ENCODE measurements around the gene UPK3A. TPM values are rescaled to one million over a fixed set of nuclear protein-coding genes. Genes with fewer than 3 reads are reported as not detected.

Gene UPK3A
- total RNA-seq = not detected

DNA sequence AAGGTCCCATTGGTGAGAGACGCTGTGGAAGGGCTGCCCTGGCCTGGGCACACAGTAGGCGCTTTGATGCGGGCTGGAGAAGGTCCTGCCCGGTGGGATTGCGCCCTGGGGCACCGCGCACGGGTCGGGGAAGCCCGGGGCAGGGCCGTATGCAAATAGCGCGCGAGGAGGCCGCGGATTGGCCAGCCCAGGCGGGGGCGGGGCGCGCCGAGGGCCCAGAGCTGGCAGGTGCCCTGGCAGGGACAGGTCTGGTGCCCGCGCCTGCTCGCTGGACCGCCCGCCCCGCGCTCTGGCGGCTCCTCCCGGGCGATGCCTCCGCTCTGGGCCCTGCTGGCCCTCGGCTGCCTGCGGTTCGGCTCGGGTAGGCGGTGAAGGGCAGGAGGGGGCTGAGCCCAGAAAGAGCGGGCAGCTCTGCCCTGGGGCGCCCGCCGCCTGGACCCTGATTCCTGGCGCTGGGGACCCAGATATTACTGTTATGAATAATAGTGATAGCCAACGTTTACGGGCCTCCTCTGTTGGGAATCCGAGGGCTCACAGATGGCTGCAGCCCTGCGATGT lies at the start of gene UPK3A:
UPK3A (plus strand) TSS at position 245 of the 558 bp plus-strand sequence; CDS start at position 310, 65 bp downstream.
- H3K4me1 Mint-ChIP-seq (ENCODE audit: low read depth) = peaks cover 10% of the 10 kb centered on the region
- H3K4me3 Mint-ChIP-seq = peak within 1 kb of the TSS; percentile 38
- H3K9me3 Mint-ChIP-seq = no peaks in the 10 kb centered on the region
- CTCF ChIA-PET = no interaction called here
- intact Hi-C loops (cut with micrococcal nuclease) = loop anchor here (5.0 kb wide), 1 partner anchor 33 kb away; no protein-coding TSS in a partner anchor
- H3K27ac Mint-ChIP-seq = no peak within 1 kb of the TSS
- peak; percentile 62 for DNase-seq
- H3K36me3 Mint-ChIP-seq (ENCODE audit: low read depth) = no peaks in the 10 kb centered on the region
- H3K27me3 Mint-ChIP-seq (ENCODE audit: low read depth) = peaks cover 2% of the 10 kb centered on the region

DNA sequence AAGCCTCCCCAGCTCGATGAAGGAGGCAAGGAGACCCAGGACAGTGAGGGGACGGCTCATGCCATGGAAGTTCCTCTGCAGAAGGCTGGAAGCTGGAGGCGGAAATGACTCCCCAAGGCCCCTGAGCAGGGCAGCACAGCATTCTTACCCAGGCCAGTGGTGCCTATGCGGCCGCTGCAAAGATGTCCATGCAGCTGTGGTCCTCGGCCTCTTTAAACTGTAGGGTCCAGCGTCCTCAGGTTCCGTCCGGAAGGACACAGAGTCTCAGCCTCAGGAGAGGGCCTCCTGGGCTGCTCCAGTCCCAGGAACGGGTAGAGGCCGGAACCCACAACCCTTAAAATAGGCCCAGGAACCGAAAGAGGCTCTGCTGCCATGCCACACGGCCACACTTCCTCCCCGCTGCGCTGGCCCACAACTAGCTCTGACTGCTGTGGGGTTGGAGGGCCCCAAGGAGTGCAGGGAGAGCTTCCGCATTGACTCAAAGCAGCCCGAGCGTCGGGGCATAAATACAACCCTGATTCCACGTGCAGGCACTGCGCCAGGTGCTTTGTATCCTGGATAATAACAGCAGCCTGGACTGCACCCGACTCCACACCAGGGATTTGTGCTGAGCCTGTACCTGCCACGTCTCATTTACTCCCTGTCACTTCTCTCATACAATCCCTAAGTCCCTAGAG lies 49.5 kb upstream of the UPK3A start:
- Mint-ChIP-seq H3K9me3 (no peaks in the 10 kb centered on the region), H3K27me3 (ENCODE audit: low read depth) (no peaks in the 10 kb centered on the region), H3K4me1 (ENCODE audit: low read depth) (peaks cover 23% of the 10 kb centered on the region), H3K27ac (no peak overlapping the region), H3K4me3 (no peak overlapping the region), H3K36me3 (ENCODE audit: low read depth) (peaks cover 3% of the 10 kb centered on the region)
- intact Hi-C loops (cut with micrococcal nuclease) = no loop called here
- no peak for DNase-seq
- CTCF ChIA-PET = no interaction called here

DNA sequence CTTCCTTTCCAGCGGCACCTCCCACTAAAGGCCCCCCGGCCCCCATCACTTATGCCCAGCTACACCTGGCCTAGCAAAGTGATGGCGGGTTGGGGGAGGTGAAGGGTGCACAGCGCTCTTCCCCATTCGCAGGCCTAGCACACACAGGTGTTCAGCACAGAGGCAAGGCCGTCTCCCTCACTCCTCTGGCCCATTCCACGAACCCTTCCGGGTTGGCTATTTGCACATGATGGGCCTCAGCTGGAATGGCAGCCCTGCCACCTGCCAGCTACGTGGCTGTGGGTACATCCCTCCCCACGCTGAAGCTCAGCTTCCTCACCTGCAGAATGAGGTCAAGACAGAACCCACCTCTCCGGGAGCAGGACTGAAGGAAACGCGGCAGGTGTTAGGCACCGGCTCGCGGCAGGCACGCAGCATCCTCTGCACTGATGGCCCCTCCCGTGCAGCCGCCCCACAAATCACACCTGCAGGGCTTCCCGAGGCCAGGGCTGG lies 48.9 kb upstream of the UPK3A start:
- CTCF ChIA-PET = no interaction called here
- Mint-ChIP-seq H3K27ac (no peak overlapping the region), H3K9me3 (no peaks in the 10 kb centered on the region), H3K27me3 (ENCODE audit: low read depth) (no peaks in the 10 kb centered on the region), H3K36me3 (ENCODE audit: low read depth) (peaks cover 3% of the 10 kb centered on the region), H3K4me1 (ENCODE audit: low read depth) (peaks cover 23% of the 10 kb centered on the region), H3K4me3 (no peak overlapping the region)
- intact Hi-C loops (cut with micrococcal nuclease) = no loop called here
- no peak for DNase-seq

DNA sequence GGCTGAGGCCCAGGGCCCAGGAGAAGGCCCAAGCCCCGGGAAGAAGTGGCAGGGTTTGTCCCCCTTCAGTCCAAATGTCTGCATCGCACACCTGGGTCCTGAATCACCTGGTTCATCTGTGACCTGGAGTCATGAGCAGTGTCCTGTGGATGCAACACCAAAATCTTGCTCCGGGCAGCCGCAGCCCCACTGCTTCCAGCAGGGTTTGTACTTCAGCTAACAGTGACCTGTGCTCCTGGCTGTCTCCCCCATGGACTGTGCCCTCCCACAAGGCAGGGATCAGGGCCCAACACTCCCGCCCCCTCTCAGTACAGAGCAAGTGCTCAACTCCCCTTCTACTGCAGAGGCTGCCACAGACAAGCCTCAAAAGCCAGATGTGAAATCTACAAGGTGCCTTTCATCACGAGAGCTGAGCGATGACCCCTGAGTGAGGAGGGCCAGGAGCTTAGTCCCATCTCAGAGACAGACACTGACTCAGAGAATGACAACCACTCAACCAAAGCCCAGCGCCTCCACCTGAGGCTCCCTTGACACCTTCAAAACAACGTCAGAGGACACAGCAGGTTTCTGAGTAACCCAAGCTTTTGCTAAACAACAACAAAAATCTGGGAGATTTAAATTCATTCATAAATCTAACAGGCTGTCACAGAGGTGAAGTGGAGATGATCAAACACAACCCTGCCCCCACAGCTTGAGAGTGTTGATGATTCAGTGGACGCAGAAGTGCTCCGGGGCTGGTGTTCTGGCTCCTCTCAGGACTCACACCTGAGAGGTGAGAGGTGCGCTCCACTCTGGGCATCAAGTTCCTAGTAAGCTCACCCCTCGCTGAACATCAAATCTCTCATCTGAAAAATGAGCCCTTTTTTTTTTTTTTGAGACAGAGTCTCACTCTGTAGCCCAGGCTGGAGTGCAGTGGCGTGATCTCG lies 47.4 kb upstream of the UPK3A start:
- intact Hi-C loops (cut with micrococcal nuclease) = no loop called here
- CTCF ChIA-PET = interaction anchor here (0.6 kb wide), 1 partner anchor 143 kb away, joined by 5 read pairs; no protein-coding TSS in a partner anchor
- no peak overlapping the region for H3K27ac Mint-ChIP-seq
- no peak overlapping the region for H3K4me3 Mint-ChIP-seq
- DNase-seq = no peak
- H3K4me1 Mint-ChIP-seq (ENCODE audit: low read depth) = peaks cover 28% of the 10 kb centered on the region
- no peaks in the 10 kb centered on the region for H3K9me3 Mint-ChIP-seq
- H3K27me3 Mint-ChIP-seq (ENCODE audit: low read depth) = no peaks in the 10 kb centered on the region
- H3K36me3 Mint-ChIP-seq (ENCODE audit: low read depth) = peaks cover 3% of the 10 kb centered on the region

DNA sequence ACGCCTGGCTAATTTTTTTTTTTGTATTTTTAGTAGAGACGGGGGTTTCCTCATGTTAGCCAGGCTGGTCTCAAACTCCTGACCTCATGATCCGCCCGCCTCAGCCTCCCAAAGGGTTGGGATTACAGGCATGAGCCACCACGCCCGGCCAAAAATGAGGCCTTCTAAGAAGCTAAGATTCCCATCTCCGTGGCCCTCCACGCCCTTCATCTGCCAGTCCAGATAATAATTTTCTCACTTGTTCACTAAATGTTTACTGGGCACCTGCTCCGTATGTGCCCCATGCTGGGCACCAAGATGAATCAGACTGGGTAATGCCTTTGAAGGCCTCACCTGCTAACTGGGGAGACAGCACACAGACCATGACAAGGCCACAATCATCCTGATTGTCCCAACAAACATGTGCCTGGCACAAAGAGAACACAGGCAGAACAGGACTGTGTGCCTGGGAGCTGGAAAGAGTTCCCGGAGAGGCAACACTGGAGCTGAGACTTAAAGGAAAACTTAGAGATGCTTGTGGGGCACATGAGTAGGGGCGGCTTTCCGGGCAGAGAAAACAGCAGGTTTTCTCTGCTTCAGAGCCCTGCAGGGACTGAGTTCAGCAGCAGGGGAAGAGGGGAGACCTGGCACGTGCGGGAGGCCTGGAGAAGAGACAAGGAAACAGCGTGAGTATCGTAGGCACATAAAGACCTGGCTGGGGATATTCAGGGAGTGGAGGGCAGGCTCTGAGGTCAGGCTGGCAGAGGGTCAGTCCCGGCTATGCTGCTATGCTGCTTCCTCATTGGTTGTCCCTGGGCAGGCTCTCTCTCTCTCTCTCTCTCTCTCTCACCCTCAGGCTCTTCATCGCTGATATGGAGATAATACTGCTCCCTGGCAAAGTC lies 46.4 kb upstream of the UPK3A start:
- peaks cover 28% of the 10 kb centered on the region for H3K4me1 Mint-ChIP-seq (ENCODE audit: low read depth)
- CTCF ChIA-PET = no interaction called here
- DNase-seq = no peak
- no peaks in the 10 kb centered on the region for H3K9me3 Mint-ChIP-seq
- intact Hi-C loops (cut with micrococcal nuclease) = no loop called here
- H3K27ac Mint-ChIP-seq = no peak overlapping the region
- H3K36me3 Mint-ChIP-seq (ENCODE audit: low read depth) = peaks cover 3% of the 10 kb centered on the region
- H3K27me3 Mint-ChIP-seq (ENCODE audit: low read depth) = no peaks in the 10 kb centered on the region
- H3K4me3 Mint-ChIP-seq = no peak overlapping the region

DNA sequence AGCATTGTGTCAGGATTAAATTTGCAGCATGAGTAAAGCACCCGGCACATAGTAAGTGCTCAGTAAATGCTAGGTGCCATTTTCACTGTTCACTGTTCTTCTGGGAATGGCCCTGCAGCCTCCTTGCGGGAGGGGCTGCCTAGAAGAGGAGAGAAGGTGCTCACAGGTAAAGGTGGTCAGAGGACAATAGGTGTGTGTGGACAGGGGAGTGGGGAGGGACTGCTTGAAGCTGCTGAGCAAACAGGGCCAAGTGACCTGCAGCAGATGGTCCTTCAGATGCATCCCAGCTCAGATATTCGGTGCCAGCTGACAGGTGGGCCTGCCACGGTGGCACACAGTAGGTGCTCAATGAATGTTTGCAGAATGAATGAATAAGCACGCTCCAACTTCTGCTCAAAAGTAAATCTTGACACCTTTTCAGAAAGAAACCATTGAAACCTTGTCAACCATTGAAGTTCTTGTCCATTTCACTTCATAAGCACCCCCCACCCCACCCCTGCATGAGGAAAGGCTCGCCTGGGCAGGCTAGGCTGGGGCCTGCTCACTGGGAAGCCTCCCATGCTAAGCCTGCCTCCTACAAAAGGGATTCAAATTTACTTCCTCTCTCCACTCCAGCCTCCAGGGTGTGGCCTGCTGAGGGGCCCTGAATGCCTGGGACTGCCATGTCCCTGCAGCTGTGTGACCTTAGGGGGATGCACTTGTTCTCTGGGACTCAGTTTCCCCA lies 45.6 kb upstream of the UPK3A start:
- no peaks in the 10 kb centered on the region for H3K9me3 Mint-ChIP-seq
- no peaks in the 10 kb centered on the region for H3K27me3 Mint-ChIP-seq (ENCODE audit: low read depth)
- H3K36me3 Mint-ChIP-seq (ENCODE audit: low read depth) = peaks cover 3% of the 10 kb centered on the region
- peaks cover 28% of the 10 kb centered on the region for H3K4me1 Mint-ChIP-seq (ENCODE audit: low read depth)
- CTCF ChIA-PET = no interaction called here
- peak overlapping the region; percentile 87 for H3K4me3 Mint-ChIP-seq
- intact Hi-C loops (cut with micrococcal nuclease) = no loop called here
- DNase-seq = no peak
- no peak overlapping the region for H3K27ac Mint-ChIP-seq

DNA sequence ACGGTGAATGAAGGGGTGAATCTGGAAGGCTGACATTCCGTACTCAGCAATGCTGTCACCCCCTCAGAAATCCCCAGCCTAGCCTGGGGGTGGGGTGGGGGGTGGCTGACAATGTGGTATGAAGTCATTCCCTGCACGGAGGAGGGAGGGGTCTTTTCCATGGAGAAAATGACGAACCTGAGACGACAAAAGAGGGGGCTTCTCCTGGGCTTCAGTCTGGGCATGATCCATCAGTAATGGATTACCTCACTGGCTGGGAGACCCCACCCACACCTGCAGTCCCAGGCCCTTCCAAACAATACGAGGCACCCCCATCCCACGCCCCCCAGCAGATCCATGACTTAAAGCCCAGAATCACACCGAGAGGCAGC lies 45.1 kb upstream of the UPK3A start:
- no peaks in the 10 kb centered on the region for H3K9me3 Mint-ChIP-seq
- H3K4me3 Mint-ChIP-seq = peak overlapping the region; percentile 87
- peaks cover 3% of the 10 kb centered on the region for H3K36me3 Mint-ChIP-seq (ENCODE audit: low read depth)
- CTCF ChIA-PET = no interaction called here
- intact Hi-C loops (cut with micrococcal nuclease) = loop anchor here (2.0 to 10.0 kb wide), 2 partner anchors 77 to 135 kb away; partner anchors contain the start of gene NUP50
- H3K4me1 Mint-ChIP-seq (ENCODE audit: low read depth) = peaks cover 28% of the 10 kb centered on the region
- H3K27me3 Mint-ChIP-seq (ENCODE audit: low read depth) = no peaks in the 10 kb centered on the region
- H3K27ac Mint-ChIP-seq = no peak overlapping the region
- DNase-seq = no peak

DNA sequence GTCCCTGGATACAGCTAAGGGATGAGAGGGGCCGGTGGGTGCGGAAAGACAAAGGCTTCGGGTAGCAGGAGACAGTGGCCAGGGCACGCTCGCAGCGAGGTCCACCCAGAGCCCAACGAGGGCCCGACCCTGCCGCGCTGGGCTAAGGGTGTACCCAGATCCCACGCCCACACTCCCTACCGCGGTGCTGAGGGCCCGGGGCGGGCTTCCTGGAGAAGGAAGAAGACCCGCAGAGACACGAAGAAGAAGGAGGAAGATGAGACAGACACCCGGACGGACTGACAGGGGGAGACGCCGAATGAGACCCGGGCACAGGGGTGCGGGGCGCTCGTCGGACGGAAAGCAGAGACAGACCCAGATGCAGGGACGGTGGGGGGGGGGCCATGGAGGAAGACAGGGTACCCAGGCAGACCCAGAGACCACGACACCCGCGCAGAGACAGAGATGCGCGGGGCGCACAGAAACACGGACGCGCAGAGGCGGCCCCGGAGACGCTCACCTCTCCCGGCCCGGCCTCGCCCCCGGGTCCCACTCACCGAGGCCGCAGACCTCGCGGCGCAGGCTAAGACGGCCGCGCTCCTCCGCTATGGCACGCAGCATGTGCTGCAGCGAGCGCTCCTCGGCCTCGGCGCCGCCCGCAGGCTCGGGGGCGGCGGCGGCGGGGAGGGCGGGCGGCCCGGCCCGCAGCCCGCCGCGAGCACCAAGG lies 44.5 kb upstream of the UPK3A start:
- DNase-seq = peak; percentile 34
- Mint-ChIP-seq H3K4me1 (ENCODE audit: low read depth) (peaks cover 29% of the 10 kb centered on the region), H3K27me3 (ENCODE audit: low read depth) (no peaks in the 10 kb centered on the region), H3K36me3 (ENCODE audit: low read depth) (peaks cover 3% of the 10 kb centered on the region), H3K27ac (peak overlapping the region; percentile 47), H3K4me3 (peak overlapping the region; percentile 87), H3K9me3 (no peaks in the 10 kb centered on the region)
- CTCF ChIA-PET = no interaction called here
- intact Hi-C loops (cut with micrococcal nuclease) = loop anchor here (2.0 to 10.0 kb wide), 2 partner anchors 77 to 135 kb away; partner anchors contain the start of gene NUP50

DNA sequence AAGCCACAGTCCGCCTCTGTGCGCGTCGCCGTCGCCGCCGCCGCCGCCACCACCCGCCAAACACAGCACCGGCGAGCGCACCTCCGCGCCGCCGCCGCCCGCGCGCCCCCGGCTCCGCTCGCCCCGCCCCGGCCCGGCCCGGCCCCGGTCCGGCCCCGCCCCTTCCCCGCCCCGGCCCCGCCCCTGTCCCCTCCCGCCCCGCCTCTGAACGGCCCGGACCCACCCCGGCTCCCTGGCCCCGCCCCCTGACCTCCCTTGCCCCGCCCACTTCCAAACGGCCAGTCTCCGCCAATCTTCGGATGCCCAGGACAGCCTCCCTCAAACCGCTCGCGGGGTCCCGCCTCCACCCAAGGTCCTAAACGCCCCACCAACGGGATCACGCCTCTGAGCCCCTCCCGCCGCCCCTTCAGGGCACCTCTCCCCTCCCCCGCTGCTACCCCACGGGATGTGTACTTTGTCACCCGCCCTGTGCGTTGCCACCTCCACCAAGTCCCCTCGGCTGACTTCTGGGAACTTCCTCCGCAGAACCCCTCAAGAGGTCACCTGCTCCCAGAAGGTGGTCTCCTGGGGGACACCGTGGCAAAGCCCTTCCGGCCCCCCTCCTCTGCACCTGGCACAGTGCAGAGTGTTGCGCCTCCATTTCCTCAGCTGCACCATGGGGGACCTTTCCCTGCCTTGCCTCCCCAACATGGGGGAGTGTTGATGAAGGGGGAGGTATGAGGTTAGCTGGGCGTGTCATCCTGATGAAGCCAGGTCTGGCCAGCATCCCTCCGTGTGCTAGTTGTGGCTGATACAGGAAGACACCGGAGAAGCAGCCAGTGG lies 43.7 kb upstream of the UPK3A start, which contains the start of gene KIAA0930:
KIAA0930 (minus strand) TSS at position 85 of the 822 bp plus-strand sequence. CDS start 191 bp downstream, outside the sequence.
- no peaks in the 10 kb centered on the region for H3K27me3 Mint-ChIP-seq (ENCODE audit: low read depth)
- DNase-seq = peak; percentile 82
- H3K4me1 Mint-ChIP-seq (ENCODE audit: low read depth) = peaks cover 28% of the 10 kb centered on the region
- H3K27ac Mint-ChIP-seq = peak within 1 kb of the TSS; percentile 53
- intact Hi-C loops (cut with micrococcal nuclease) = loop anchor here (1.0 to 10.0 kb wide), 3 partner anchors 68 to 136 kb away; partner anchors contain the start of genes FAM118A and NUP50
- peaks cover 3% of the 10 kb centered on the region for H3K36me3 Mint-ChIP-seq (ENCODE audit: low read depth)
- CTCF ChIA-PET = interaction anchor here (0.5 to 0.6 kb wide), 2 partner anchors 10 to 315 kb away, joined by 4 read pairs; no protein-coding TSS in a partner anchor
- H3K9me3 Mint-ChIP-seq = no peaks in the 10 kb centered on the region
- peak within 1 kb of the TSS; percentile 87 for H3K4me3 Mint-ChIP-seq

DNA sequence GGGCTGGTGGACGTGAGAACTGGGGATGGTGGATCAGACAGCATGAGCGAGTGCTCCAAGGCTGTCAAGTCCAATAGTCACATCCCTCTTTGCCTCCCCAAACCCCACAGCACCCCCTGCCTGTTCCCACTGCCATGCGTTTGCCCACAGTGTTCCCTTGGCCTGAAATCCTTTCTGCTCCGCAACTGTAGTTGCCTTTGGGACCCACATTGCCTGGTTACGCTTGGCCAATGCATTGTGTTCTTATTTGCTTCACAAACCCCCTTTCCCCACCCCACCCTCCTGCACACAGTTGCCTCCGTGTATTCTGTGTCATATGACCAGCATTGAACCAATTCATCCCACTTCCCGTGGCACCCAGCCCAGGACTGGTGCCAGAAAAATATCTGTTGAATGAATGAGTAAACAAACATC lies 42.0 kb upstream of the UPK3A start:
- Mint-ChIP-seq H3K27me3 (ENCODE audit: low read depth) (no peaks in the 10 kb centered on the region), H3K4me1 (ENCODE audit: low read depth) (peaks cover 33% of the 10 kb centered on the region), H3K27ac (no peak overlapping the region), H3K9me3 (no peaks in the 10 kb centered on the region), H3K4me3 (no peak overlapping the region), H3K36me3 (ENCODE audit: low read depth) (no peaks in the 10 kb centered on the region)
- intact Hi-C loops (cut with micrococcal nuclease) = loop anchor here (10.0 kb wide), 1 partner anchor 138 kb away; no protein-coding TSS in a partner anchor
- DNase-seq = peak; percentile 40
- CTCF ChIA-PET = no interaction called here

Data from activated naive CD4-positive, alpha-beta T cell treated with anti-CD3 and anti-CD28 coated beads for 36 hours (primary cell).